Pancreas (tissue), 10 donors: ENCODE measurements around the gene AFF3. TPM values are rescaled to one million over a fixed set of nuclear protein-coding genes. Genes with fewer than 3 reads are reported as not detected.
"Not testable (repeated sequence)": the region's sequence is repeated elsewhere in the genome, so short reads cannot be mapped to it uniquely, and the experiment has no call there.

Experiments
- ATAC-seq, 4 donors: fragments of 200-7000 bp; cut with Tn5 transposase; one replicate each; pipeline versions ENCODE4 v1.8.0 to v1.9.1; 2020; ENCODE audit warnings: mild to moderate bottlenecking in 4 of 4, moderate library complexity in 4 of 4
- DNase-seq, 6 donors: peaks; one replicate each; pipeline ENCODE4 v3.0.0-alpha.2; 2020
- FAIRE-seq: peaks from 2 replicates; lab custom pipeline; 2012; peaks lifted over from hg19 to GRCh38; lab: Jason Lieb, UNC
- H3K27ac ChIP-seq, 4 donors: fragments of 200-600 bp; sonication (generic); 1 replicate in 3 of 4; 2 replicates in 1 of 4; pipeline versions ENCODE4 v1.5.0 to v1.8.0; 2020
- H3K27me3 ChIP-seq, 4 donors: fragments of 200-600 bp; one replicate each; pipeline ENCODE4 v1.8.0; 2021
- H3K36me3 ChIP-seq, 3 donors: fragments of 200-600 bp; sonication (generic) in 1 of 3; one replicate each; pipeline versions ENCODE4 v1.5.0 to v1.8.0; 2020 to 2021
- H3K4me1 ChIP-seq, 3 donors: fragments of 200-600 bp; one replicate each; pipeline ENCODE4 v1.8.0; 2021
- H3K4me3 ChIP-seq, 4 donors: fragments of 200-600 bp; sonication (generic) in 2 of 4; one replicate each; pipeline versions ENCODE4 v1.5.0 to v1.8.0; 2020 to 2021
- H3K9me3 ChIP-seq, 4 donors: fragments of 200-600 bp; one replicate each; pipeline ENCODE4 v1.8.0; 2021
- WGBS, 2 donors: extraction: QIAGEN DNeasy Blood & Tissue Kit; methylation state at CpG; one replicate each; pipeline ENCODE4 v1.1.7; 2013; 5-methylcytosine and 5-hydroxymethylcytosine counted together
- intact Hi-C, 3 donors: fragments of 100-400 bp; cut with DNase I; formaldehyde crosslinking; loops; one replicate each; pipeline versions ENCODE4 v1.11.1 to v1.14.2; 2022
- polyA plus RNA-seq, 2 donors: library from polyadenylated mRNA; stranded (reverse); fragments of 200-250 nt; gene quantifications; one replicate each; pipeline ENCODE4 v1.2.3, GENCODE V29; 2013
- total RNA-seq, 6 donors: library from RNA; stranded (reverse); fragmentation: NEBNext Ultra II Directional in 4 of 6; extraction: Animal tissue kit (Norgen Biotek cat#: 25700) in 4 of 6; gene quantifications; one replicate each; pipeline versions ENCODE4 v1.2.1 to v1.2.4, GENCODE V29; 2021 to 2023
- TF ChIP-seq, protein P1 (sequence below), 4 donors: fragments of 200-600 bp; sonication (generic) in 3 of 4; IDR thresholded peaks; one replicate each; pipeline versions ENCODE4 v1.5.0 to v1.8.0; 2021; ENCODE audit warnings: antibody characterized with exemption in 4 of 4
- donor health status: healthy with polysubstance abuse.
- donor health status: DM: no; HTN: no; CAD: no; lungs with moderate emphysema.
- donor health status: DM: no; HTN: no; CAD: no.
- donor health status: control.
- donor health status: control.
- donor health status: Bipolar disorder and iron deficiency.
- donor health status: DM: yes; HTN: yes; CAD: no.
- donor health status: DM: no; HTN: no; CAD: no.
- donor health status: DM: no; HTN: no; CAD: no.
- donor health status: DM: yes; HTN: yes; CAD: no.

The AFF3 gene
- total and polyA plus RNA-seq, 8 donors: 0.19 to 1.1 (median 0.54) TPM

DNA sequence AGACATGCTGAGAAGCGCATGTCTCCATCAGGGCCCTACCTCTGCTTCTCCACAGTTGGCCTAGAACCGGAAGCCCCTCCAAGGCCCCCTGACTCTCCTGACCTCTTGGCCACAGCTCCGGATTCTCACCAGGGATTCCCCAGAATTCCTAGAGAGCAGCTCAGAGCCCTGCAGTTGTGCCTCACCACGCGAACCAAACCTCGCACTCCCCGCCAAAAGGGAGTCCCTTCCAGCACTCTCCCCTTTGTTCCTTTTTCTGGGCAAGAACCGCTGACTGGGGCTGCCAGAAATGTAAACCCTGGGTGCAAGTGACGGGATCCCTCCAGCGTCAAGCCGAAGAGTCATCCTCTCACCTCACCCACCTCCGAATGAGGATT is 36.7 kb downstream of the AFF3 start:
- no peaks in the 10 kb centered on the region for H3K4me1 ChIP-seq
- no peak for FAIRE-seq
- H3K9me3 ChIP-seq: no peaks in the 10 kb centered on the region
- H3K4me3 ChIP-seq: peak overlapping the region in 1 of 4 donors; percentile 52
- H3K27me3 ChIP-seq: no peaks in the 10 kb centered on the region
- 81% methylated on average over 12 of the region's 12 CpGs for WGBS, 2 donors
- H3K36me3 ChIP-seq: no peaks in the 10 kb centered on the region
- intact Hi-C loops: no loop called here
- ATAC-seq: no peak
- H3K27ac ChIP-seq: no peak overlapping the region
- DNase-seq: no peak
- TF ChIP-seq, protein P1, sequence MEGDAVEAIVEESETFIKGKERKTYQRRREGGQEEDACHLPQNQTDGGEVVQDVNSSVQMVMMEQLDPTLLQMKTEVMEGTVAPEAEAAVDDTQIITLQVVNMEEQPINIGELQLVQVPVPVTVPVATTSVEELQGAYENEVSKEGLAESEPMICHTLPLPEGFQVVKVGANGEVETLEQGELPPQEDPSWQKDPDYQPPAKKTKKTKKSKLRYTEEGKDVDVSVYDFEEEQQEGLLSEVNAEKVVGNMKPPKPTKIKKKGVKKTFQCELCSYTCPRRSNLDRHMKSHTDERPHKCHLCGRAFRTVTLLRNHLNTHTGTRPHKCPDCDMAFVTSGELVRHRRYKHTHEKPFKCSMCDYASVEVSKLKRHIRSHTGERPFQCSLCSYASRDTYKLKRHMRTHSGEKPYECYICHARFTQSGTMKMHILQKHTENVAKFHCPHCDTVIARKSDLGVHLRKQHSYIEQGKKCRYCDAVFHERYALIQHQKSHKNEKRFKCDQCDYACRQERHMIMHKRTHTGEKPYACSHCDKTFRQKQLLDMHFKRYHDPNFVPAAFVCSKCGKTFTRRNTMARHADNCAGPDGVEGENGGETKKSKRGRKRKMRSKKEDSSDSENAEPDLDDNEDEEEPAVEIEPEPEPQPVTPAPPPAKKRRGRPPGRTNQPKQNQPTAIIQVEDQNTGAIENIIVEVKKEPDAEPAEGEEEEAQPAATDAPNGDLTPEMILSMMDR (IDR thresholded peaks at IDR 0.05): no peak

DNA sequence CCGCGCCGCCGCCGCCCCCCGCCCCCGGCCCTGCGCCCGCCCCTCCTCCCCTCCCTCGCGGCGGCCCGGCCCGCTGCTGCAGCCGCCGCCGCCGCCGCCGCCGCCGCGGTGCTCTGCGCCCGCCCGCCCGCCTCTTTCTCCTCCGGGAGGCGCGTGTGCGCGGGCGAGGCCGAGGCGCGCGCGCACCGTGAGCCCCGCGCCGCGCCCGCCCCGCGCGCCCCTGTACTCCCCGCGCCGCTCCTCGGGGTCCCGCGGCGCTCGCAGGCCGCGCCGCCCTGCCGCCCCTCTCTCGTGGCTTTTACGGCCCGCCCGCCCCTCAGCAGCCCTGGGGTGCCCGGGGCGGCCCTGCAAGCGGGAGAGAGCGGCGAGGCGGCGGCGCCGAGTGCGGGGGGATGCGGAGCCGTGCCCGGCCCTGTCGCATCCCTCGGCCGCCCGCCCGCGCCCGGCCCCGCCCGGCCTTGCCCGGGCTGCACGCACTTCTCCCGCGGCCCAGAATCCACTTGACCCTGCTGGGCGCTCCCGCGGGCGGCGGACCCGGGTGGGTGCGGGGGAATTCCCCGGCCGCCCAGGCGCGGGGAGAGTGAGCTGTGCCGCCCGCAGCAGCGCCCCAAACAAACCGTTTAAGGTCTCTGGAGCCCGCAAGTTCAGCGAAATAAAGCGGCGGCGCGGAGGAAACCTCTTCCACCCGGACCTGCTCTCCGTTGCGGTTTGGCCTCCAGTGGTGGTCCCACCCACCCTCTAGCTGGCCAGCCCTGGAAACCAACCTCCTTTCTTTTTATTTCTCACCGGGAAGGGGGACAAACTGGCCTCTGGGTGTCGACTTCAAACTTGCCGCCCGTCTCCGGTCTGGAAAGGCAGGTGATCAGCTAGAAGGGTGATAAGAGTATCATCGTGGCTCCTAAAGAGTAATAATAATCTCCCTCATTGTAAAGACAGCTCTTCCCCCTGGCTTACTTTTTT is 37.4 kb downstream of the AFF3 start:
- FAIRE-seq: no peak
- Histone ChIP-seq H3K4me1 (no peaks in the 10 kb centered on the region), H3K27me3 (no peaks in the 10 kb centered on the region), H3K27ac (no peak overlapping the region), H3K4me3 (peak overlapping the region in 3 of 4 donors; percentile 31 to 52 (median 42)), H3K36me3 (no peaks in the 10 kb centered on the region), H3K9me3 (no peaks in the 10 kb centered on the region)
- 2 to 7% methylated on average over 48 to 118 of the region's 119 CpGs for WGBS, 2 donors
- TF ChIP-seq, protein P1 (IDR thresholded peaks at IDR 0.05): no peak
- ATAC-seq: peak; percentile 55 to 84 (median 68)
- intact Hi-C loops: no loop called here
- peak in 3 of 6 donors; percentile 17 to 64 (median 52) for DNase-seq

DNA sequence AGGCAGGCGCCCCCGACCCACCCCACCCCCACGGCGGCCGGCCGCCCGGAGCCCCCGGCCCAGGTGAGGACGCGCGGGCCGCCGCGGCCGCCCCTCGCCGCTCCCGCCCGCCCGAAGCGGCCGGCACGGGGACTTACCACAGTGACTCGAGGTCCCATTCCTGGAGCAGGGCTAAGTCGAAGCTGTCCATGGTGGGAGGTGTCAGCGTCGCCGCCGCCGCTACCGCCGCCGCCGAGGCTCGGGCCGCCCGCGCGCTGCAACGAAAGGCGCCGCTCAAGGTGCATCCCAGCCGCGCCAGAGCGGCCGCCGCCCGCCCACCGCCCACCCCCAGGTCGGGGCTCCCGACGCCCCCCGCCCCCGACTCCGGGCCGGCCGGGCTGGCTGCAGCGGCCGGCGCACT is 38.1 kb downstream of the AFF3 start:
- H3K27ac ChIP-seq, H3K9me3 ChIP-seq, intact Hi-C loops, FAIRE-seq, H3K4me1 ChIP-seq, H3K27me3 ChIP-seq, DNase-seq, H3K36me3 ChIP-seq: not testable (repeated sequence)
- peak overlapping the region in 1 of 4 donors; percentile 42 for H3K4me3 ChIP-seq
- 0 to 1% methylated on average over 2 to 38 of the region's 60 CpGs for WGBS, 2 donors
- ATAC-seq: peak; percentile 38 to 84 (median 56)

DNA sequence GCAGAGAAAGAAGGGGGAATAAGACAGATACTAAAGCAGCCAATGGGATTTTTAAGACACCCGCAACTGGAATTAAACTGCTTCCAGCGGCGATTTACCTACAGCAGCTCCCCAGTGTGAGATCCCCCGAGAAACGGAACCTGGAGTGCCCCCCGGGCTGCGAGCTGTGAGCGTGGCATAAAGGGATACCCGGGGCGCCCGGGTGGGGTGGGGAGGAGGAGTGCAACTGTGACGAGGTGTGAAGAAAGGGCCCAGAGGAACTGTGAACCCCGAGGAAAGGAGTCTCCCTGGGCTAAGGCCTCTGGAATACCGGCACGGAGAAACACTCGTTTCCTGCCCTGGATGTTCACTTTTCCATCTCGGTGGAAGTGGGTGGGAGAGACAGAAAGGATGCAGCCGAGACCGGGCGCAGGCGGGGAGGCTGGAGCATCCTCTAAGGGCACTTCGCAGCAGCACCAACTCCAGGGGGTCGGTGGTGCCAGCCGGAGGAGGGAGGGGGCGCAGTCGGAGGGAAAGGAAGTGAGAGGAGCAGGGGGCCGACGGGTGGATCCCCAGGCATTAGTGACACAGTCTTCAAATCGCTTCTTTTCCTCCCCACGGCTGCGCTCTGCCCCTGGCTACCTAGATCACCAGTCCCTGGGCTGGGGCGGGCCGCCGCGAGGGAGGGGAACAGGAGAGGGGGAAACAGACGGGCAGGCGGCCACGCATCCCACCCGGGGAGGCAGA is 38.7 kb downstream of the AFF3 start:
- intact Hi-C loops: not testable (repeated sequence)
- 25 to 38% methylated on average over 10 to 28 of the region's 39 CpGs for WGBS, 2 donors

DNA sequence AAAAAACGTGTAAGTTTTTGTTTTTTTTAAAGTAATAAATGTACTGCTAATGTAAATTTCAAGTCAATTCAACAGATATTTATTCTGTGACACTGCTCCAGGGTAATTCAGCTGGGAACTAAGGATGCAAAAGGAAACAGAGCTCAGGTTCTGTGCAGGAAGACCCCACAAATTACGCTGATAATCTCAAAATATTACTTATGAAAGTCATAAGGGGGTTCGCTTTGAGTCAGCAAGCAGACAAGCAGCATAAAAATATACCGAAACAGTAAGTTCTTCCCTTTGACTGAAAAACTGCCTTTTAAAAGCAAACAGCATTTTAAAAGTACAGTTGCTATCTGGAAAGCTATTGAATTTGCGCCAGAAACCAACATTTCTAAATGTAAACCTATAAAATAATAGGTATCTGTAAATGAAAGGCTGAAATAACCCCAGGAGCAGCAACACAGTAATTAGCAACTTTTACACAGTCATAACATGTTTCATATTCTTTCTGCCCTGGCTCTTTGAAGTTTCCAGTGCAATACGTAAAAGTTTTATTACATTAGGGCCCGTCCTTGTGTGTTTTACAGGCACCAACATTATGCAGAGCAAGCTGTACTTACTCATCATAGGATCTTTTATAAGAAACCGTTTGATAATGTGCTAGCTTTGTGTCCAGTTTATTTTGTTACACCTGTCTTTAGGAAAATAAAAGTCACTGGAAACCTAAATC is 39.8 kb downstream of the AFF3 start:
- not testable (repeated sequence) for H3K27me3 ChIP-seq

More for the DNA sequence above, 38.7 kb downstream of the AFF3 start:
- not testable (repeated sequence) for H3K4me1 ChIP-seq, H3K27ac ChIP-seq, H3K27me3 ChIP-seq, FAIRE-seq, H3K4me3 ChIP-seq, H3K9me3 ChIP-seq, H3K36me3 ChIP-seq
- ATAC-seq (peak in 3 of 4 donors; percentile 21 to 38 (median 22)), DNase-seq (peak in 1 of 6 donors; percentile 60)

DNA sequence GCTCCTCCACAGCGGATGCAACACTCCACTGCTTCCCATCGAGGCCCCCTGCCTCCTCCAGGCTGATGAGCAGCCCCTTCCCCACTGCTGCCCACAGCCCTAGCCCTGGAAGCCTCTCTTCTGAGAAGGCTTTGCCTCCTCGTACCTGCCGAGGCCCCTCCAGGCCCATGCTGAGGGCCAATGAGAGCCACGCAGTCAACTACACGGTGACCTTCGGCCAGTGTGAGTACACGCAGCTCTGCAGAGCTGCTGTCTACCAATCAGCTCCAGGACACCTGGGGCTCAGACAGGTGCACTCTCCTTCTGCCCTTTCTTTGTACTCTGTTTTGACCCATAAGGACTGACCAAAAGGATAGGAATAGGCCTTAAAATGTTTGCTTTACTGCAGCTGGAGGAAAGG is 43.5 kb downstream of the AFF3 start:
- H3K4me1 ChIP-seq, H3K36me3 ChIP-seq, H3K4me3 ChIP-seq, FAIRE-seq, H3K27ac ChIP-seq, DNase-seq, H3K27me3 ChIP-seq, ATAC-seq, H3K9me3 ChIP-seq, intact Hi-C loops: not testable (repeated sequence)
- WGBS, 2 donors: 61 to 66% methylated on average over 2 to 6 of the region's 8 CpGs

More for the DNA sequence above, 39.8 kb downstream of the AFF3 start:
- FAIRE-seq: peak; percentile 29
- H3K4me1 ChIP-seq, ATAC-seq, H3K27ac ChIP-seq, DNase-seq, H3K4me3 ChIP-seq, H3K9me3 ChIP-seq, intact Hi-C loops, H3K36me3 ChIP-seq: not testable (repeated sequence)
- WGBS, 2 donors: 45 to 58% methylated on average over 2 to 3 of the region's 8 CpGs

DNA sequence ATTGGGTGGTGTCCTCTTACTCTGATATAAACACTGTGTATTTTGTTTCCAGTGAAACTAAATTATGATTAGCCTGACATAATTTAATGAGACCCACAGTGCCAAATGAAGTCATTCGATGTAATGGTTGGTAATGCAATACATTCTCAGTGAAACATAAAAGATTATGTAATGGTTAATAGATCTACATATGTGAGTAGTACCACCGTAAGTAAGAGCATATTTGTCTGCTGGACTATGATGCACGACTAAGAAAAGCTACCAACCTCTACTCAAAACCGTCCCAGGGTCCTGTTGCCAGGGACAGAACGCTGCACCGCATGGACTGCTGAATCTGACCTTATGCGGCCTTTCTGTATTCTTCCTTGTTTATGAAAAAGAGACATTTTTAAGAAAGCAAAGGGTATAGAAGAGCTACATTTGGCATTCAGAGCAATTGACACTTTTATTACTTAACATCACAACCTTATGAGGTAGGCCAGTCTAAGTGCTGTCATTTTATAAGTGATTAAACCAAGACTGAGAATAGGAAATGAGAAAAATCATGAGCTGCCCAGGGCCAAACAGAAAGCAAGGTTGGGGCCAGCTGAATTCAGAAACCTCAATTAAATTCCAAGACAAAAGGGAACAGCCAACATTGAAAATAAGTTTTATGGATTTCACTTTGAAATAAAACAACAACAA is 44.6 kb downstream of the AFF3 start:
- H3K36me3 ChIP-seq, H3K9me3 ChIP-seq, H3K27ac ChIP-seq, ATAC-seq, H3K27me3 ChIP-seq, intact Hi-C loops, DNase-seq, H3K4me3 ChIP-seq, FAIRE-seq, H3K4me1 ChIP-seq: not testable (repeated sequence)
- no CpG with 5 or more reads among the region's 7 CpGs for WGBS, 2 donors

DNA sequence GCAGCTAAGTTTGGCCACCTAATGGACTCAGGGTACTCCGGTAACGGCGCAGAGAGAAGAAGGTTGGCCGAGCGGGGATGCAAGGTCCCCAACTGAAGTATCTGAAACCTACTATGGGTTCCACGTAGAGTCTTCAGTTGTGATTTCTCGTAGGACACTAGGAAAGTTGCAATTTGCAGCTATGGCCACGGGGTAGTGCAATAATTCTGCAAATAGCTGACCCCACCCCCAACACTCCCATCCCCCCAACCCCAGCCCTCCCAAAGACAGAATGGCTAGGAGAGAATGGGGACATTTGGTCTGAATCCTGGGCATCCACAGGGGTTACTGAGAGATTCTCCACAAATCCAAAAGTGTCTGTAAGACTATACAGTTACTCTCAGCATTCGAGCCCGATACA is 46.5 kb downstream of the AFF3 start:
- H3K9me3 ChIP-seq, H3K4me3 ChIP-seq, H3K27me3 ChIP-seq, H3K27ac ChIP-seq, ATAC-seq, H3K4me1 ChIP-seq, H3K36me3 ChIP-seq, DNase-seq, intact Hi-C loops, FAIRE-seq: not testable (repeated sequence)
- WGBS, 2 donors: 92 to 93% methylated on average over 7 to 9 of the region's 10 CpGs

DNA sequence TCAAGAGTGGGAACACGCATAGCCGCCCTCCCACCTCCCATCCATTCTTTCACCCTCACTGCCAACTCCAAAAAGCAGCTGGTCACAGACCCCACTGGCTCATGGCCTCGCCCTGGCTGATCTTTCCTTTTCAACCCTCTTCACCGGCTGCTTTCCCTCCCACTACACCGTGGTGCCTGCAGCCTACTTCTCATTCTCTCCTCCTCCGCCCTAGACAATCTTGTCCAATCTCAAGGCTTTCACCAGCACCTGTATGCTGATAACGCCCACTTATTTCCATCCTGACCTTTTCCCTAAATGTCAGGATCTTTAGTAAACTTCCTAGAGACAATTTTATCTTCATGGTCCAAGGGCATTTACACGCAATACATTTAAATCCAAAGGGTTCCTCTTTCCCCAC is 50.6 kb downstream of the AFF3 start:
- H3K4me1 ChIP-seq, DNase-seq, H3K36me3 ChIP-seq, H3K27me3 ChIP-seq, H3K4me3 ChIP-seq, intact Hi-C loops, H3K9me3 ChIP-seq, H3K27ac ChIP-seq, ATAC-seq, FAIRE-seq: not testable (repeated sequence)
- 64 to 82% methylated on average over 4 to 5 of the region's 8 CpGs for WGBS, 2 donors
